PC-3 (cell line): ENCODE measurements around the gene ABCD3.

Experiments
- CTCF ChIP-seq: fragments of 300-600 bp; sonication (generic); conservative IDR thresholded peaks from 2 replicates; pipeline ENCODE4 v1.5.1; 2017; ENCODE audit warnings: antibody characterized with exemption, low read depth, mild to moderate bottlenecking, low read length
- EZH2 ChIP-seq: fragments of 300-600 bp; sonication (generic); IDR thresholded peaks from one replicate; pipeline ENCODE4 v1.6.1; 2017; ENCODE audit warnings: antibody characterized with exemption, mild to moderate bottlenecking, low read length; ENCODE audit not compliant: unreplicated experiment

GRCh38 chr1:94553931-94554330, 135.7 kb downstream of the ABCD3 start:
- no peak for TF ChIP-seq EZH2
- no peak for TF ChIP-seq CTCF
